Suprapubic skin (tissue), 4 donors: ENCODE results near the gene SMARCD1.

Source experiments
- CTCF ChIP-seq, 2 donors: fragments of 200-600 bp in 1 of 2; fragments of 450-650 bp in 1 of 2; sonication (generic) in 1 of 2; IDR thresholded peaks; one replicate each; pipeline ENCODE4 v1.5.1; 2016 to 2019; ENCODE audit warnings: antibody characterized with exemption in 2 of 2, mild to moderate bottlenecking in 1 of 2, moderate library complexity in 1 of 2
- POLR2A ChIP-seq, 2 donors: fragments of 450-650 bp; IDR thresholded peaks; one replicate each; pipeline ENCODE4 v1.6.1; 2017; ENCODE audit warnings: antibody characterized with exemption in 2 of 2, mild to moderate bottlenecking in 2 of 2, moderate library complexity in 2 of 2
- POLR2AphosphoS5 ChIP-seq, 3 donors: sonication (generic); formaldehyde crosslinking; IDR thresholded peaks; one replicate each; pipeline ENCODE4 v1.6.1; 2017; ENCODE audit warnings: antibody characterized with exemption in 3 of 3

- no peak for TF ChIP-seq CTCF (IDR thresholded peaks at IDR 0.05)
- TF ChIP-seq POLR2AphosphoS5 (IDR thresholded peaks at IDR 0.05): no peak
- no peak for TF ChIP-seq POLR2A (IDR thresholded peaks at IDR 0.05)
Observed at GRCh38 chr12:50040657-50041056, 44.5 kb upstream of the SMARCD1 start.
